Central memory CD8-positive, alpha-beta T cell (primary cell): ENCODE data around the gene CTTNBP2NL.
A peak's percentile ranks its signal among the peaks of the same experiment; 100 is the strongest.
"Not testable (repeated sequence)": the region's sequence is repeated elsewhere in the genome, so short reads cannot be mapped to it uniquely, and the experiment has no call there.

ENCODE experiments used
- ATAC-seq: fragments of 150-1000 bp; cut with Tn5 transposase; replicated peaks from 2 replicates; pipeline ENCODE4 v1.10.0; 2022; ENCODE audit warnings: mild to moderate bottlenecking, moderate FRiP score, moderate number of reproducible peaks; ENCODE audit not compliant: poor library complexity, severe bottlenecking; ENCODE audit errors: extremely low read depth
- DNase-seq, 2 donors: peaks; one replicate each; pipeline ENCODE4 v3.0.0; 2021; ENCODE audit warnings: low spot score in 2 of 2
- H3K27ac Mint-ChIP-seq: one replicate; pipeline ENCODE4 v1.8.0; 2022; ENCODE audit warnings: low read depth, mild to moderate bottlenecking, moderate library complexity, mixed read lengths
- H3K27me3 Mint-ChIP-seq: one replicate; pipeline ENCODE4 v1.8.0; 2022; ENCODE audit warnings: mixed read lengths
- H3K36me3 Mint-ChIP-seq: one replicate; pipeline ENCODE4 v1.8.0; 2022; ENCODE audit warnings: mild to moderate bottlenecking, moderate library complexity, mixed read lengths; ENCODE audit not compliant: insufficient read depth
- H3K4me1 Mint-ChIP-seq: one replicate; pipeline ENCODE4 v1.8.0; 2022; ENCODE audit warnings: mixed read lengths
- H3K4me3 Mint-ChIP-seq: one replicate; pipeline ENCODE4 v1.8.0; 2022; ENCODE audit warnings: mild to moderate bottlenecking, moderate library complexity, mixed read lengths
- H3K9me3 Mint-ChIP-seq: one replicate; pipeline ENCODE4 v1.8.0; 2022; ENCODE audit warnings: mixed read lengths

Gene CTTNBP2NL

DNA sequence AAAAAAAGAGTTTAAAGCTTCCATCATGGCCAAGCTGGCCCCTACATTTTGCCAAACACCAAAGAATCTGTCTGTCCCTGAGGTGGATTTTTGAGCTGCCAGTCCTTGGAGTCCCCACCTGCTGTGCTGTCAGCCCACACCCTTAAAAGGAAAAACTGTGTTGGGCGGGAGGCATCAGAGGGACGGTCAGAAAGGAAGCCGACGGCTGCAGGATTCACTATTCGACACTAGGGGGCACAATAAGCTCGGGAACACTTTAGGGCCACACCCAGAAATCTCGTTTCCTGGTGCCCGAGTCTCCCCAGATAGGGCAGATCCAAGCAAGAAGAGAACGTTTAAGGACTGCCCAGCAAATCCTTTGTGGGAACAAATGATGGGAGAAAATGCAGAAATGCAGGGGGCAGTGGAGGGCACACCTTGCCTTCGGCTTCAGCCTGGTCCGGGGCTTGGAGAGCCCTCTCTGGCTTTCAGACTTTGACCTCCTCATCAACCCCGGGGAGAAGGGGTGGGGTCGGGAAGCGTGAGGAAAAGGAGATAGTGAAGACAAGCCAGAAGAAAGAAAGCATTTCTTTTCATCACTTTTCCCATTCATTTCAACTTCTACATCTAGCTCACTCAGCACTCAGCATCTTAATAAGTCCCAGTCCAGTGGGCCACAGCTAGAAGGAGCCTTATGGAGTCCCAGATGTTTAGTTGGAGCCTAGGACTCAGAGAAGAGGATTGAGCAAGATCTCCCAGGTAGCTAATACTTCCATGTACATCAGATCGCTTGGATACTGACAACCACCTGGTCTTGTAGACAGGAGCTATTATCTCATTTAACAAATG is 5.0 kb upstream of the CTTNBP2NL start:
- peaks cover 17% of the 10 kb centered on the region for H3K4me1 Mint-ChIP-seq
- peaks cover 60% of the 10 kb centered on the region for H3K27me3 Mint-ChIP-seq

DNA sequence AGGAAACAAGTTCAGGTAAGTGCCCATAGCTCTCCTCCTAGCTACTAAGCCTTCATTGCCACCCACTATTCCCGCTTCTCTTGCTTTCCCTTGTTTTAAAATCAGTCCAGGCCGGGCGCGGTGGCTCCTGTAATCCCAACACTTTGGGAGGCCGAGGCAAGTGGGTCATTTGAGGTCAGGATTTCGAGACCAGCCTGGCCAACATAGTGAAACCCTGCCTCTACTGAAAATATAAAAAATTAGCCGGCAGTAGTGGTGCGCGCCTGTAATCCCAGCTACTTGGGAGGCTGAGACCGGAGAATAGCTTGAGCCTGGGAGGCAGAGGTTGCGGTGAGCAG is 4.4 kb upstream of the CTTNBP2NL start:
- DNase-seq (no peak), ATAC-seq (no peak)
- Mint-ChIP-seq H3K27ac (no peak overlapping the region), H3K9me3 (no peaks in the 10 kb centered on the region), H3K27me3 (peaks cover 60% of the 10 kb centered on the region), H3K4me3 (no peak overlapping the region), H3K4me1 (peaks cover 23% of the 10 kb centered on the region), H3K36me3 (peaks cover 1% of the 10 kb centered on the region)

More for the DNA sequence above, 5.0 kb upstream of the CTTNBP2NL start:
- H3K9me3 Mint-ChIP-seq, result no peaks in the 10 kb centered on the region
- DNase-seq (peak; percentile 61 to 68), ATAC-seq (peak; percentile 75)
- H3K4me3 Mint-ChIP-seq, result peak overlapping the region; percentile 53
- H3K36me3 Mint-ChIP-seq, result peaks cover 1% of the 10 kb centered on the region
- H3K27ac Mint-ChIP-seq, result no peak overlapping the region

DNA sequence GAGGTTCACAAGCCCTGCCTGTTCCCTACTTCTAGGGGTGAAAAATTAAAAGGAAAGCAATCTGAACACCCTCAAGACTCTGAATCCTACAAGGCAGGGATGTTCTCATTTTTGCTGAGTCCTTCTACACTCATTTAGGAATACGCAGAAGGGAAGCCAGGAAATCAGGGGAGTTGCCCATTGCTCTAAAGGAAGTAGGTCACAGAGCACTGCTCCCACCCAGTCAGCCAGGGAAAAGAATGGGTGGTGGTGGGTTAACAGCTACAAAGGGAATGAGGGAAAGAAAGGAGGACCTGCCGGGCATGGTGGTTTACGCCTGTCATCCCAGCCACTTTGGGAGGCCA is 2.4 kb upstream of the CTTNBP2NL start:
- H3K9me3 Mint-ChIP-seq, result no peaks in the 10 kb centered on the region
- H3K27me3 Mint-ChIP-seq, result peaks cover 42% of the 10 kb centered on the region
- no peak for DNase-seq
- H3K4me1 Mint-ChIP-seq, result peaks cover 31% of the 10 kb centered on the region
- no peak overlapping the region for H3K27ac Mint-ChIP-seq
- no peak overlapping the region for H3K4me3 Mint-ChIP-seq
- ATAC-seq, result no peak
- peaks cover 1% of the 10 kb centered on the region for H3K36me3 Mint-ChIP-seq

- Mint-ChIP-seq H3K9me3 (no peaks in the 10 kb centered on the region), H3K36me3 (peaks cover 1% of the 10 kb centered on the region), H3K4me1 (peaks cover 31% of the 10 kb centered on the region), H3K27me3 (peaks cover 42% of the 10 kb centered on the region), H3K27ac (no peak overlapping the region), H3K4me3 (no peak overlapping the region)
- DNase-seq, result no peak
- no peak for ATAC-seq
Observed at GRCh38 chr1:112394743-112395062, 1.3 kb upstream of the CTTNBP2NL start.

- Mint-ChIP-seq H3K27me3 (peaks cover 39% of the 10 kb centered on the region), H3K4me3 (peak overlapping the region; percentile 85), H3K27ac (no peak overlapping the region), H3K9me3 (no peaks in the 10 kb centered on the region), H3K36me3 (peaks cover 1% of the 10 kb centered on the region), H3K4me1 (peaks cover 31% of the 10 kb centered on the region)
- no peak for DNase-seq
- no peak for ATAC-seq
Observed at GRCh38 chr1:112395256-112395820, 676 bp upstream of the CTTNBP2NL start.

GRCh38 chr1:112396653-112397471 is 848 bp downstream of the CTTNBP2NL start:
- H3K27ac Mint-ChIP-seq, result peak overlapping the region; percentile 12

DNA sequence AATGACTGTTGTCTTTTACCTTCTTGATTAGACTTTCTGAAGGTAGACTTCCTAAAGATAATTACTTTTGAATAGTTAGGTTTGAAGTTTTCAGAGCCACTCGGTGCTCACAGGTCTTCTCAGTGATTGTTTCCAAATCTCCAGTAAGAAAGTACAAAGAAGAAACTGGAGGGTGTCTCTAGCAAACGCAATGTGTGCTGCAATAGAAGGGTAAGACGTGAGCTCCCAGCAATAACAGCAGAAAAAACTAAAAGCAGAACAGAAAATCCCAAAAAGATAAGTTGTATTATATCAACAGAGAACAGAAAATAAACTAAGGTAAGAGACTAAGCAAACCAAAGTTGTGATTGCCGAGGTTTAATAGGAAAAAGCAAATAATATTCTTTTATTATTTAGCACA is 1.8 kb downstream of the CTTNBP2NL start:
- H3K4me3 Mint-ChIP-seq, result no peak overlapping the region

More at GRCh38 chr1:112396653-112397471, 848 bp downstream of the CTTNBP2NL start:
- ATAC-seq, result no peak
- H3K27me3 Mint-ChIP-seq, result peaks cover 37% of the 10 kb centered on the region
- no peak for DNase-seq
- H3K36me3 Mint-ChIP-seq, result peaks cover 1% of the 10 kb centered on the region
- peak overlapping the region; percentile 85 for H3K4me3 Mint-ChIP-seq
- no peaks in the 10 kb centered on the region for H3K9me3 Mint-ChIP-seq
- peaks cover 23% of the 10 kb centered on the region for H3K4me1 Mint-ChIP-seq

GRCh38 chr1:112399456-112399855 is 3.4 kb downstream of the CTTNBP2NL start:
- no peak for DNase-seq
- peak; percentile 17 for ATAC-seq
- peaks cover 23% of the 10 kb centered on the region for H3K4me1 Mint-ChIP-seq
- no peak overlapping the region for H3K27ac Mint-ChIP-seq
- no peaks in the 10 kb centered on the region for H3K9me3 Mint-ChIP-seq
- H3K27me3 Mint-ChIP-seq, result peaks cover 19% of the 10 kb centered on the region
- peaks cover 1% of the 10 kb centered on the region for H3K36me3 Mint-ChIP-seq
- no peak overlapping the region for H3K4me3 Mint-ChIP-seq

More for the DNA sequence above, 1.8 kb downstream of the CTTNBP2NL start:
- Mint-ChIP-seq H3K36me3 (peaks cover 1% of the 10 kb centered on the region), H3K27me3 (peaks cover 31% of the 10 kb centered on the region), H3K9me3 (no peaks in the 10 kb centered on the region), H3K4me1 (peaks cover 23% of the 10 kb centered on the region), H3K27ac (no peak overlapping the region)
- ATAC-seq (no peak), DNase-seq (no peak)

- not testable (repeated sequence) for H3K36me3 Mint-ChIP-seq, ATAC-seq, DNase-seq, H3K4me3 Mint-ChIP-seq, H3K27ac Mint-ChIP-seq, H3K9me3 Mint-ChIP-seq
- Mint-ChIP-seq H3K4me1 (peaks cover 17% of the 10 kb centered on the region), H3K27me3 (peaks cover 19% of the 10 kb centered on the region)
Observed at GRCh38 chr1:112400706-112401105, 4.7 kb downstream of the CTTNBP2NL start.

DNA sequence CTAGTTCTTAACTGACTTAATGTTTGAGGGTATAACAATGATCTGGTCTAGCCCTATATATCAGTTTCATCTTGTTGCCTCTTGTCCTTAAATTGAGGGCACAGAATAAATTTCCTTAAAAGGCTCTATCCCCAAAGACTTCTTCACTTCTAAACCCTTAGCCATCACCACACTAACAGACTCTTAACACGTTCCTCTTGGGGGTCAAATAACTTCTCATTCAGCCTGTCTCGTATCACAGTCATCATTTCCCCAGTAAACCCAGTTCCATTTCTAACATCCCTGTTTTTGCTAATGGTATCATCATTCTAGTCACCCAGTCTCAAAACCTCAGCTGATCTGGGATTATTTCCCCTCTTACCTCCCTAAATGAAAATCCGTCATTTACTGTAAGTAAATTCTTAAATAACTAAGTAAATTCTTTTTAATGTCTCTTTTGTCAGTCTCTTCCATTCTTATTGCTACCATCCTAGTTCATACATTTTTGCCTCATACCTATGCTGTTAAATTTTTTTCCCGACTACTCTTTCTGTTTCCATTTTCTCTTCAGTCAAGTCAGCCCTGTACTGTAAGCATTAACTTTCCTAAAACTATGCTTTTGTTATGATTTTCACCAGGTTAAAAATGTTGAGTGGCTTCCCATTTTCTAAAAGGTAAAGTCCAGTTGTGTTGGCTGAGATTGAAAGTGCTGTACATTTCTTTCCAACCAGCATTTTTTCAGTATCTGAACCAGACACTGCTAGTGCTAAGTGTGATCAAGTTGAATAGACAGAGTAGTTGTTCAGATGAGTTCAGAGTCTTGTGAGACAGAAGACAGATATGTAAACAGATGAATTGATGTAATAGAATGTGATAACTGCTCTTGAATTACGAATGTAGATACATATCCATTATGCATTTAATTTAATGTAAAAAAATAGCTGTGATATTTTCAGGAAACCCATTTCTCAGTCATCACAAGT is 6.9 kb downstream of the CTTNBP2NL start:
- DNase-seq (no peak), ATAC-seq (no peak)
- no peaks in the 10 kb centered on the region for H3K9me3 Mint-ChIP-seq
- no peak overlapping the region for H3K4me3 Mint-ChIP-seq
- H3K36me3 Mint-ChIP-seq, result peaks cover 2% of the 10 kb centered on the region
- no peak overlapping the region for H3K27ac Mint-ChIP-seq
- H3K4me1 Mint-ChIP-seq, result no peaks in the 10 kb centered on the region
- H3K27me3 Mint-ChIP-seq, result peaks cover 19% of the 10 kb centered on the region

- ATAC-seq (no peak), DNase-seq (no peak)
- Mint-ChIP-seq H3K9me3 (no peaks in the 10 kb centered on the region), H3K36me3 (peaks cover 4% of the 10 kb centered on the region), H3K4me1 (no peaks in the 10 kb centered on the region), H3K27me3 (peaks cover 13% of the 10 kb centered on the region), H3K27ac (no peak overlapping the region), H3K4me3 (no peak overlapping the region)
Observed at GRCh38 chr1:112406771-112407170, 10.8 kb downstream of the CTTNBP2NL start.

DNA sequence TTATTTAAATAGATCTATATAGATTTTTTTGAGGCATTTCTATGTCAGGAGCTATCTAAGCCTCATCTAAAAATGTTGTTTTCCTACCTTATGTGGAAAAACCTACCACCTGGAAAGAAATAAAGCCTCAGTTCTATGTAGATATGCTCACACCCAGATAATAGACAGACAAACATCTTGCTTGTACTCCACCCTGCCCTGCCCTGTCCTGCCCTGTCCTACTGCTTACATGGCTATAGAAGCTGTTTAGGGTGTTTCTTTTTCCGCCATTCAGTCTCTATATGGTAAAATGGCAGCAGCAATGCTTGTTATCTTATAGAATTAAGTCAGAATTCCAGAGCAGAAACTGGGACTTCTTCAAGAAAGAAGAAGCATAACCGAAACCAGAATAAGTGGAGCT is 13.4 kb downstream of the CTTNBP2NL start:
- Mint-ChIP-seq H3K27ac (no peak overlapping the region), H3K27me3 (peaks cover 9% of the 10 kb centered on the region), H3K36me3 (peaks cover 4% of the 10 kb centered on the region), H3K4me1 (no peaks in the 10 kb centered on the region), H3K9me3 (no peaks in the 10 kb centered on the region), H3K4me3 (no peak overlapping the region)
- DNase-seq (no peak), ATAC-seq (no peak)
